Peyer's patch (tissue), 4 donors: ENCODE data around the gene RAD51B.

Experiments
- POLR2A ChIP-seq, 2 donors: fragments of 450-650 bp; IDR thresholded peaks; one replicate each; pipeline ENCODE4 v1.5.1; 2017; ENCODE audit warnings: antibody characterized with exemption in 2 of 2, mild to moderate bottlenecking in 2 of 2, moderate library complexity in 2 of 2
- TF ChIP-seq, protein P1 (sequence below), 6 experiments: fragments of 450-650 bp in 4 of 6; fragments of 200-600 bp in 2 of 6; sonication (generic) in 1 of 6; IDR thresholded peaks; one replicate each; pipeline ENCODE4 v1.5.1; 2017 to 2019; ENCODE audit warnings: antibody characterized with exemption in 6 of 6, mild to moderate bottlenecking in 3 of 6, moderate library complexity in 1 of 6

DNA sequence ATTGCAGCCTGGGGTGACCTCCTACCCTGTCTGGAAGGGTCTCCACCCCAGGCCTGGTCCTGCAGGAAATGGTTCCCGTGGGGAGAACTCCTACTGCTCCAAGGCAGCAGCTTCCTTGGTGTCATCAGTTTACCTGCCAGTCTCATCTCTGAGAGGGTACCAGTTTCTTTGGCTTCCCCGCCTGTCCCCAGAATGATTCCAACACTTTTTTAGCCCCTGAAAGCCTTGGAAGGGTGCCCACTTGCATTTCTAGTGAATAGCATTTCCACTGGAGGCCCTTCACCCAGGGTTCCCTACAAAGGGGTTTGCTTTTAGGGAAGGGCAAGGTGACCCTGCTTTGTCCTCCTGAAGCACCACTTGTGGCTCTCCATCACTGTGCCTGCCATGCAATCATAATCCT lies 689.0 kb downstream of the RAD51B start:
- TF ChIP-seq, protein P1, sequence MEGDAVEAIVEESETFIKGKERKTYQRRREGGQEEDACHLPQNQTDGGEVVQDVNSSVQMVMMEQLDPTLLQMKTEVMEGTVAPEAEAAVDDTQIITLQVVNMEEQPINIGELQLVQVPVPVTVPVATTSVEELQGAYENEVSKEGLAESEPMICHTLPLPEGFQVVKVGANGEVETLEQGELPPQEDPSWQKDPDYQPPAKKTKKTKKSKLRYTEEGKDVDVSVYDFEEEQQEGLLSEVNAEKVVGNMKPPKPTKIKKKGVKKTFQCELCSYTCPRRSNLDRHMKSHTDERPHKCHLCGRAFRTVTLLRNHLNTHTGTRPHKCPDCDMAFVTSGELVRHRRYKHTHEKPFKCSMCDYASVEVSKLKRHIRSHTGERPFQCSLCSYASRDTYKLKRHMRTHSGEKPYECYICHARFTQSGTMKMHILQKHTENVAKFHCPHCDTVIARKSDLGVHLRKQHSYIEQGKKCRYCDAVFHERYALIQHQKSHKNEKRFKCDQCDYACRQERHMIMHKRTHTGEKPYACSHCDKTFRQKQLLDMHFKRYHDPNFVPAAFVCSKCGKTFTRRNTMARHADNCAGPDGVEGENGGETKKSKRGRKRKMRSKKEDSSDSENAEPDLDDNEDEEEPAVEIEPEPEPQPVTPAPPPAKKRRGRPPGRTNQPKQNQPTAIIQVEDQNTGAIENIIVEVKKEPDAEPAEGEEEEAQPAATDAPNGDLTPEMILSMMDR (IDR thresholded peaks at IDR 0.05), result no peak
- TF ChIP-seq POLR2A (IDR thresholded peaks at IDR 0.05), result no peak
